NCI-H1105 treated with DMSO at 0.1 percent for 48 hours (cell line): ENCODE measurements around the gene KRTAP16-1.
"Not testable (repeated sequence)": the region's sequence is repeated elsewhere in the genome, so short reads cannot be mapped to it uniquely, and the experiment has no call there.

ENCODE experiments used
- DNase-seq: peaks from one replicate; lab custom pipeline; 2025; lab: John Stamatoyannopoulos, UW

Gene KRTAP16-1

DNA sequence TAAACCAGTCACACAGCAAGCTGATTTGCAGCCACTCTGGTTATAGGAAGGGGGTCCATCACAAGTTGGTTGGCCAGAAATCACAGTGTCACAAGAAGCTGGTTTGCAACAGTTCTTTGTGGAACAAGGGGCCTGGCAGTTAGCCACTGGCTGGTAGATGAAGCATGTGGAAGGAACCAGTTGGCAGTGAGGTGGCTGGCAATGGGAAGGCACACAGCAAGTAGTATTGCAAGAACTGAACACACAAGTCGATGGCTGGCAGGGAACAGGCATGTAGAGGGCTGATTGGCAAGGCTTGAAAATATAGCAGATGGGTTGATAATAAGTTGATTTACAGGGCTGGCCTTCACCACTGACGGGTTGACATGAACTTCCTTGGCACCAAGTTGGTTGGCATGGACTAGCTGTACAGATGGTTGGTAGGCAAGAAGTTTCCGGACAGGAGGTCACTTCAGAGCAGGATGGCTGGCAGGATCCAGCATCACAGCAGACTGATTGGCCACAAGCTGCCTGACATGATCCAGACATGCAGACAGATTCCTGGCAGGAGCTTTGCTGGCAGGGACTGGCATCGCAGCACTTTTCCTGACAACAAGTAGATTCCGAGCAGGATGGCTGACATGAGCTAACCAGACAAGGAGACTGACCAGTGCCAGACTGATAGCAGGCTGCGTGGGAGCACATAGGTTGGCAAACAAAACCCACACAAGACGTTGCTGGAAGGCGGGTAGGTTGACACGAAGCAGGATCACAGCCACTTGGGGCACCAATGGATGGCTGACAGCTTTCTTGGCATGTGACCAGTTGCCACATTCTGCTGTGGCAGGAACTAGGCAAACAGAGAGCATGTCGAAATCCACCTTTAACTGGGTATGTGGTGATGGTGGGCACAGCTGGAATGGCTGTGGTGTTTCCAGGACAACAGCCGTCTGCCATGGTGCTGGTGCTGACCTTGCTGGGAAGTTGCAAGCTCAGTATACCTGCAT is 6.9 kb downstream of the KRTAP16-1 start, which contains the start of gene KRTAP29-1:
Gene KRTAP29-1, minus strand, starts transcription at position 936 of the 986 bp plus-strand sequence. Its CDS starts 0 bp downstream, at position 936.
- no peak for DNase-seq

- no peak for DNase-seq
Measured at GRCh38 chr17:41301204-41301790, 7.8 kb downstream of the KRTAP16-1 start.

DNA sequence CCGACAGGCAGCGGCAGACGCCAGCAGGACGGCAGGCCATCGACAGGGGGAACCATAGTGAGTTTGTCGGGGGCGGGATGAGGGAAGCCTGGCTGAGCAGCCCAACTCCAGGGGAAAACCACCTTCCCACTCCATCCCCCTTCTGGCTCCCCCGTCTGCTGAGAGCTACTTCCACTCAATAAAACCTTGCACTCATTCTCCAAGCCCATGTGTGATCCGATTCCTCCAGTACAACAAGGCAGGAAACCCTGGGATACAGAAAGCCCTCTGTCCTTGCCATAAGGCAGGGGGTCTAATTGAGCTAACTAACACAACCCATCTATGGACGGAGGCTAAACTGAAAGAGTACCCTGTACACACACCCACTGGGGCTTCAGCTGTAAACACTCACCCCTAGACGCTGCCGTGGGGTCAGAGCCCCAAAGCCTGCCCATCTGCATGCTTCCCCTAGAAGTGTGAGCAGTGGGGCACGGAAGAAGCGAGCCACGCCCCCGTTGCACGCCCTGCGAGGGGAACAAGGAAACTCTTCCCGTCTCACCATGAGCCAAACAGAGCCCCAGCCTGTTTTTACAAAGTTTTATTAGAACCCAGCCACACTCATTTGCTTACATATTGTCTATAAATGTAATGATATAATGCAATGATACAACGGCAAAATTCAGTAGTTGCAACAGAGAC is 10.5 kb downstream of the KRTAP16-1 start:
- no peak for DNase-seq

DNA sequence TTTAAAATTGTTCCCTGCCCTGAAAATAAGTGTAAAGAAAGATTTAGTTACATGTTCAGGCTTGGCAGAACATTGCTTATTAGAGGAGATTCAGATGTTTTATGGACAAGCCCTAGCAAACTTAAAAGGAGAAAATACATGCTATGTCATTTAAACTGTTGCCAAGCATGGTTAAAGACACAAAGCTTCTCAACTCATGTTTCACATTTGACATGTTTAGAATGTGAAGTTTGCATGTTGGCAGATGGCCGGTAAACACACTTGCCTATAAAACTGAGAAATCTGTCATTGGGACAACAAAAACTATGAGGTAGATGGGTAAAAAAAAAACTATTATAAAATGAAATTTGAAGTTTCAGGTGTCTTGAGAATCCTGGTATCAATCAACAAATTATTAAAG is 12.3 kb downstream of the KRTAP16-1 start:
- DNase-seq, result no peak

GRCh38 chr17:41294016-41294415 is 15.1 kb downstream of the KRTAP16-1 start:
- no peak for DNase-seq

DNA sequence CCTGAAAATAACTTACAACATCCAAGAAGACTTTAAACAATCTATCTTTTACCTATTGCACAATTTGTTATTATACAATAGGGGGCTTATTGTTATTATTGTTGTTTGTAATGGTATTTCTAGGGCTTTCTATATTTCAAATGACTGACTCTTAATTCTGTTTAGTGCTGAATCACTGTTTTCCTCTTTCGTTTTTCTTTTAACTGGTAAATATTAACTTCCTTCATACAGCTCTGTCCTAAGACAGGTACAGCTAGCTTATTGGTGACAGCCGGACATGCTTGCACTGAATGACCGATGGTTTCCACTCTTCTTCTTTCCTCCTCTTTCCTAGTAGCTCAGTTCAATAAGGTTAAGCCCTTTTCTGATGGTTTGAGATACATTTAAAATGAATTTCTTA is 22.1 kb downstream of the KRTAP16-1 start:
- DNase-seq, result no peak

DNA sequence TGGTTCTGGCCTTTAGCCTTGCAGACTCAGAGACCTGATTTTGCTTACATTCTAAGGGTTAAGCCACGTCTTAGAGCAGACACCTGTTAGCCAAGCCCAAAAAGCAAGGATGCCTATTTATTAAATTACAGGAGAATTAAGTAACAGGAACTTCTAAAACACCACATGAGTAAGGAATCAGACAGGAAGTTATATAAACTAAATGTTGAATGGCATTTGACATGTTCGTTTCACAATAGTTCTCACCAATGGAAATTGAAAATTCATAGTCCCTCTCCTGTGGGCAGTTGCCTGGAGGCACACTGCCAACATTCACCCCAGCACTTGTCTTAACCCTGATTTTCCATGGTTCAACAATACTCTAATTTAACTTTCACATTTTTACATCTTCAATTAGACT is 24.6 kb downstream of the KRTAP16-1 start:
- no peak for DNase-seq

DNA sequence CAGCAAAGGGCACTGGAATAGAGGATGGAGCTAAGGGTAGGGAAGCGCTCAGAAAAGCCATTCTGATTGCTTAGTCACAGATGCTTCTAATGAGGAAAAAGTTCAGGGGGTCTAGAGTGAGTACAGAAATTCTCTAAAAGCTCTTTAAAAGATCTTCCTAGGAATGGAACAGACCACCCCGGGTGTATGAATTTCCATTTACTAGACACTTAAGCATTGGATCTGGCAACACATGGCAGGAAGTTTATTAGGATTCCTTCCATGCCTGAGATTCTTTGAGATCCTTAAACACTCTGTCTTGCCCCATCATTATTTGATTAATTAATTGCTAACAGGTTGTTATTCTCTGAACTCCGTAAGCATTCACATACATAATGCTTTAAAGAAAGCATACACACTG is 25.1 kb downstream of the KRTAP16-1 start:
- DNase-seq, result no peak

GRCh38 chr17:41278176-41278955 is 30.7 kb downstream of the KRTAP16-1 start:
- no peak for DNase-seq

DNA sequence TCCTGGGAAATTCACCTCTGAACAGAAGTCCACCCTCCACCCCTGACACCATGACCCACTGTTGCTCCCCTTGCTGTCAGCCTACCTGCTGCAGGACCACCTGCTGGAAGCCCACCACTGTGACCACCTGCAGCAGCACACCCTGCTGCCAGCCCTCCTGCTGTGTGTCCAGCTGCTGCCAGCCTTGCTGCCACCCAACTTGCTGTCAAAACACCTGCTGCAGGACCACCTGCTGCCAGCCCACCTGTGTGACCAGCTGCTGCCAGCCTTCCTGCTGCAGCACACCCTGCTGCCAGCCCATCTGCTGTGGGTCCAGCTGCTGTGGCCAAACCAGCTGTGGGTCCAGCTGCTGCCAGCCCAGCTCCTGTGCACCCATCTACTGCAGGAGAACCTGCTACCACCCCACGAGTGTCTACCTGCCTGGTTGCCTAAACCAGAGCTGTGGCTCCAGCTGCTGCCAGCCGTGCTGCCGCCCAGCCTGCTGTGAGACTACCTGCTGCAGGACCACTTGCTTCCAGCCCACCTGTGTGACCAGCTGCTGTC is 33.4 kb downstream of the KRTAP16-1 start, which contains the start of gene KRTAP9-7:
Gene KRTAP9-7, plus strand, starts transcription at position 51 of the 543 bp plus-strand sequence. Its CDS starts 0 bp downstream, at position 51.
- not testable (repeated sequence) for DNase-seq

- DNase-seq, result no peak
Measured at GRCh38 chr17:41271858-41272257, 37.3 kb downstream of the KRTAP16-1 start.

DNA sequence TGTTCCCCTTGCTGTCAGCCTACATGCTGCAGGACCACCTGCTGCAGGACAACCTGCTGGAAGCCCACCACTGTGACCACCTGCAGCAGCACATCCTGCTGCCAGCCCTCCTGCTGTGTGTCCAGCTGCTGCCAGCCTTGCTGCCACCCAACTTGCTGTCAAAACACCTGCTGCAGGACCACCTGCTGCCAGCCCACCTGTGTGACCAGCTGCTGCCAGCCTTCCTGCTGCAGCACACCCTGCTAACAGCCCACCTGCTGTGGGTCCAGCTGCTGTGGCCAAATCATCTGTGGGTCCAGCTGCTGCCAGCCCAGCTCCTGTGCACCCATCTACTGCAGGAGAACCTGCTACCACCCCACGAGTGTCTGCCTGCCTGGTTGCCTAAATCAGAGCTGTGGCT is 37.8 kb downstream of the KRTAP16-1 start:
- not testable (repeated sequence) for DNase-seq

GRCh38 chr17:41267711-41268110 is 41.4 kb downstream of the KRTAP16-1 start:
- no peak for DNase-seq

DNA sequence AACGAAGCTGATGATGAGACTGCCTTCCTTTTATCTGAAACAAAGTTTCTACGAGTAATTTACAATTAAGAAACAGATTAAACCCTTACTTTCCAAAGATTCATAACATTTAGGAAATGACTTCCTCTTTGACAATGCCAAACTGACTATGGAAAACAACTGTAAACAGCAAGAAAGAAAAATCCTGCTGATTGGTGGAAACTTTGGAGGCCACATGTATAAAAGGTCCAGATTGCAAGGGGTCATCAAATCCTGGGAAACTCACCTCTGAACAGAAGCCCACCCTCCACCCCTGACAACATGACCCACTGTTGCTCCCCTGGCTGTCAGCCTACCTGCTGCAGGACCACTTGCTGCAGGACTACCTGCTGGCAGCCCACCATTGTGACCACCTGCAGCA is 44.0 kb downstream of the KRTAP16-1 start, which contains the start of gene KRTAP9-6:
Gene KRTAP9-6, plus strand, starts transcription at position 301 of the 400 bp plus-strand sequence. Its CDS starts 0 bp downstream, at position 301.
- DNase-seq, result no peak

GRCh38 chr17:41264599-41264998 is 44.5 kb downstream of the KRTAP16-1 start:
- DNase-seq, result no peak

- no peak for DNase-seq
Measured at GRCh38 chr17:41263212-41263611, 45.9 kb downstream of the KRTAP16-1 start.

DNA sequence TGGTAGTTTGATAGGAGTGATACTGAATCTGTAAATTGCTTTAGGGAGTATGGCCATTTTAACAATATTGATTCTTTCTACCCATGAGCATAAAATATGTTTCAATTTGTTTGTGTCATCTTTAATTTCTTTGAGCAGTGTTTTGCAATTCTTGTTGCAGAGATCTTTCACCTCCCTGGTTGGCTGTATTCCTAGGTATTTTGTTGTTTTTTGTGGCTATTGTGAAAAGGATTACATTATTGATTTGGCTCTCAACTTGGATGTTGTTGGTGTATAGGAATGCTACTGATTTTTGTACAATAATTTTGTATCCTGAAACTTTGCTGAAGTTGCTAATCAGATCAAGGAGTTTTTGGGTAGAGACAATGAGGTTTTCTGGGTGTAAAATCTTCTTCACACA is 50.7 kb downstream of the KRTAP16-1 start:
- DNase-seq, result no peak
